CD4-positive, alpha-beta T cell (primary cell): ENCODE results near the gene SUCO. TPM values are rescaled to one million over a fixed set of nuclear protein-coding genes. Genes with fewer than 3 reads are reported as not detected.
"Not testable (repeated sequence)": the region's sequence is repeated elsewhere in the genome, so short reads cannot be mapped to it uniquely, and the experiment has no call there.

ENCODE experiments used
- ATAC-seq: fragments of 200-7000 bp; cut with Tn5 transposase; one replicate; pipeline ENCODE4 v1.10.0; 2022; ENCODE audit warnings: mild to moderate bottlenecking; ENCODE audit not compliant: poor library complexity
- CTCF ChIA-PET: fragments of 350-600 bp; sonication (Branson Sonifier 250); formaldehyde crosslinking; loops from one replicate; lab custom pipeline; 2021; ENCODE audit warnings: antibody characterized with exemption, inconsistent platforms; lab: Charles Lee
- POLR2A ChIA-PET: fragments of 350-600 bp; sonication (Branson Sonifier 250); formaldehyde crosslinking; loops from one replicate; lab custom pipeline; 2021; ENCODE audit warnings: antibody characterized with exemption, inconsistent platforms; lab: Charles Lee
- DNase-seq, 14 experiments: peaks; one replicate each; pipeline ENCODE4 v3.0.0-alpha.2; 2013 to 2020; ENCODE audit warnings: mixed read lengths in 2 of 14
- H3K27ac ChIP-seq, 2 donors: one replicate each; pipeline versions ENCODE4 v1.5.1 to v1.7.0; 2013; ENCODE audit warnings: low read length in 2 of 2, low read depth in 1 of 2, mild to moderate bottlenecking in 1 of 2
- H3K27me3 ChIP-seq, 2 experiments: 1 replicate in 1 of 2; 2 replicates in 1 of 2; pipeline versions ENCODE4 v1.6.1 to v1.7.0; 2013; ENCODE audit warnings: low read length in 2 of 2, control low read depth in 1 of 2, mild to moderate bottlenecking in 1 of 2, moderate library complexity in 1 of 2; ENCODE audit not compliant: insufficient read depth in 2 of 2, control insufficient read depth in 1 of 2
- H3K36me3 ChIP-seq: one replicate; pipeline ENCODE4 v1.6.1; 2013; ENCODE audit warnings: low read length, control low read depth; ENCODE audit not compliant: insufficient read depth
- H3K4me1 ChIP-seq: one replicate; pipeline ENCODE4 v1.6.1; 2013; ENCODE audit warnings: low read length, control low read depth; ENCODE audit not compliant: insufficient read depth
- H3K4me3 ChIP-seq: one replicate; pipeline ENCODE4 v1.5.1; 2013; ENCODE audit warnings: mild to moderate bottlenecking, low read length, moderate library complexity
- H3K9me3 ChIP-seq, 2 experiments: 1 replicate in 1 of 2; 2 replicates in 1 of 2; pipeline versions ENCODE4 v1.6.1 to v1.7.0; 2013; ENCODE audit warnings: low read length in 2 of 2, mild to moderate bottlenecking in 2 of 2, control low read depth in 1 of 2, moderate library complexity in 1 of 2; ENCODE audit not compliant: control insufficient read depth in 1 of 2, insufficient read depth in 1 of 2
- H3K27ac Mint-ChIP-seq: one replicate; pipeline ENCODE4 v1.8.0; 2020; ENCODE audit warnings: mixed read lengths
- H3K27me3 Mint-ChIP-seq: one replicate; pipeline ENCODE4 v1.8.0; 2021; ENCODE audit warnings: mixed read lengths
- H3K36me3 Mint-ChIP-seq: one replicate; pipeline ENCODE4 v1.8.0; 2021; ENCODE audit warnings: low read depth, mixed read lengths
- H3K4me1 Mint-ChIP-seq: one replicate; pipeline ENCODE4 v1.8.0; 2021; ENCODE audit warnings: low read depth, mixed read lengths
- H3K4me3 Mint-ChIP-seq: one replicate; pipeline ENCODE4 v1.8.0; 2020; ENCODE audit warnings: mild to moderate bottlenecking, mixed read lengths
- H3K9me3 Mint-ChIP-seq: one replicate; pipeline ENCODE4 v1.8.0; 2020; ENCODE audit warnings: mixed read lengths
- intact Hi-C, 2 experiments: fragments of 100-400 bp; cut with DNase I in 1 of 2; cut with micrococcal nuclease in 1 of 2; formaldehyde crosslinking; loops; one replicate each; pipeline versions ENCODE4 v1.15.1 to v1.9.0; 2023 to 2025; cut with DNase I, micrococcal nuclease
- total RNA-seq, 174 experiments: library from RNA in 2 of 174; stranded (reverse) in 2 of 174; gene quantifications; one replicate each; pipeline ENCODE4 v1.2.3 and lab custom pipeline; 2021 to 2026
- TF ChIP-seq, protein P1 (sequence below): fragments of 200-600 bp; IDR thresholded peaks from one replicate; pipeline ENCODE4 v1.8.0; 2022; ENCODE audit warnings: antibody characterized with exemption, mild to moderate bottlenecking

Gene SUCO
- total RNA-seq, 2 experiments from 2014 or later: 93.1 to 104 TPM

- TF ChIP-seq, protein P1, sequence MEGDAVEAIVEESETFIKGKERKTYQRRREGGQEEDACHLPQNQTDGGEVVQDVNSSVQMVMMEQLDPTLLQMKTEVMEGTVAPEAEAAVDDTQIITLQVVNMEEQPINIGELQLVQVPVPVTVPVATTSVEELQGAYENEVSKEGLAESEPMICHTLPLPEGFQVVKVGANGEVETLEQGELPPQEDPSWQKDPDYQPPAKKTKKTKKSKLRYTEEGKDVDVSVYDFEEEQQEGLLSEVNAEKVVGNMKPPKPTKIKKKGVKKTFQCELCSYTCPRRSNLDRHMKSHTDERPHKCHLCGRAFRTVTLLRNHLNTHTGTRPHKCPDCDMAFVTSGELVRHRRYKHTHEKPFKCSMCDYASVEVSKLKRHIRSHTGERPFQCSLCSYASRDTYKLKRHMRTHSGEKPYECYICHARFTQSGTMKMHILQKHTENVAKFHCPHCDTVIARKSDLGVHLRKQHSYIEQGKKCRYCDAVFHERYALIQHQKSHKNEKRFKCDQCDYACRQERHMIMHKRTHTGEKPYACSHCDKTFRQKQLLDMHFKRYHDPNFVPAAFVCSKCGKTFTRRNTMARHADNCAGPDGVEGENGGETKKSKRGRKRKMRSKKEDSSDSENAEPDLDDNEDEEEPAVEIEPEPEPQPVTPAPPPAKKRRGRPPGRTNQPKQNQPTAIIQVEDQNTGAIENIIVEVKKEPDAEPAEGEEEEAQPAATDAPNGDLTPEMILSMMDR: no peak
- POLR2A ChIA-PET: interaction anchor here (0.7 to 0.9 kb wide), 2 partner anchors 10 to 69 kb away, joined by 3 read pairs; no protein-coding TSS in a partner anchor
- H3K4me1 Mint-ChIP-seq: peaks cover 13% of the 10 kb centered on the region
- no peaks in the 10 kb centered on the region for H3K27me3 Mint-ChIP-seq
- no peaks in the 10 kb centered on the region for H3K27me3 ChIP-seq
- H3K36me3 ChIP-seq: peaks cover 37% of the 10 kb centered on the region
- H3K4me3 ChIP-seq: no peak overlapping the region
- CTCF ChIA-PET: no interaction called here
- ATAC-seq (no peak), DNase-seq (peak in 2 of 14 experiments; percentile 32 to 48)
- H3K36me3 Mint-ChIP-seq: peaks cover 87% of the 10 kb centered on the region
- intact Hi-C loops: no loop called here
- H3K4me3 Mint-ChIP-seq: no peak overlapping the region
- no peaks in the 10 kb centered on the region for H3K9me3 ChIP-seq
- H3K27ac ChIP-seq: no peak overlapping the region
- peak overlapping the region; percentile 40 for H3K27ac Mint-ChIP-seq
- no peaks in the 10 kb centered on the region for H3K9me3 Mint-ChIP-seq
- no peaks in the 10 kb centered on the region for H3K4me1 ChIP-seq
Observed at GRCh38 chr1:172588296-172589291, 55.6 kb downstream of the SUCO start.

DNA sequence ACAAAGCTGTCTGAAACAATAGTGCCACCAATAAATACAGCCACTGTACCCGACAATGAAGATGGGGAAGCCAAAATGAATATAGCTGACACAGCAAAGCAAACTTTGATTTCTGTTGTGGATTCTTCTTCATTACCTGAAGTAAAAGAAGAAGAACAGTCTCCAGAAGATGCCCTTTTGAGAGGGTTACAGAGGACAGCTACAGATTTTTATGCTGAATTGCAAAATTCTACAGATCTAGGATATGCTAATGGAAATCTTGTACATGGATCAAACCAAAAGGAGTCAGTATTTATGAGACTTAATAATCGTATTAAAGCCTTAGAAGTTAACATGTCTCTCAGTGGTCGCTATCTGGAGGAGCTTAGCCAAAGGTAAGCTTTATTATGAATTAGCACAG, 56.6 kb downstream of the SUCO start:
- Mint-ChIP-seq H3K27ac (peak overlapping the region; percentile 40), H3K4me1 (peaks cover 19% of the 10 kb centered on the region), H3K9me3 (no peaks in the 10 kb centered on the region), H3K4me3 (no peak overlapping the region), H3K36me3 (peaks cover 90% of the 10 kb centered on the region), H3K27me3 (no peaks in the 10 kb centered on the region)
- Histone ChIP-seq H3K4me1 (no peaks in the 10 kb centered on the region), H3K36me3 (peaks cover 38% of the 10 kb centered on the region), H3K9me3 (no peaks in the 10 kb centered on the region), H3K27me3 (no peaks in the 10 kb centered on the region), H3K4me3 (no peak overlapping the region), H3K27ac (no peak overlapping the region)
- TF ChIP-seq, protein P1: no peak
- POLR2A ChIA-PET: interaction anchor here (0.7 to 1.0 kb wide), 3 partner anchors 11 to 70 kb away, joined by 3 read pairs; no protein-coding TSS in a partner anchor
- intact Hi-C loops: no loop called here
- CTCF ChIA-PET: no interaction called here
- ATAC-seq (no peak), DNase-seq (no peak)

- H3K9me3 ChIP-seq, H3K4me3 ChIP-seq, POLR2A ChIA-PET, H3K27ac Mint-ChIP-seq, CTCF ChIA-PET, H3K27me3 Mint-ChIP-seq, H3K27ac ChIP-seq, H3K27me3 ChIP-seq, DNase-seq, ATAC-seq, H3K4me1 ChIP-seq, intact Hi-C loops, H3K9me3 Mint-ChIP-seq, H3K4me3 Mint-ChIP-seq: not testable (repeated sequence)
- peaks cover 94% of the 10 kb centered on the region for H3K36me3 Mint-ChIP-seq
- peaks cover 33% of the 10 kb centered on the region for H3K4me1 Mint-ChIP-seq
- peaks cover 36% of the 10 kb centered on the region for H3K36me3 ChIP-seq
Observed at GRCh38 chr1:172591429-172591828, 58.5 kb downstream of the SUCO start.

GRCh38 chr1:172595066-172595465, 62.1 kb downstream of the SUCO start:
- POLR2A ChIA-PET, H3K27ac ChIP-seq, H3K27me3 Mint-ChIP-seq, H3K4me3 ChIP-seq, DNase-seq, H3K4me1 ChIP-seq, H3K27me3 ChIP-seq, H3K4me3 Mint-ChIP-seq, ATAC-seq, H3K9me3 Mint-ChIP-seq, H3K27ac Mint-ChIP-seq, H3K9me3 ChIP-seq, intact Hi-C loops: not testable (repeated sequence)
- peaks cover 42% of the 10 kb centered on the region for H3K36me3 ChIP-seq
- H3K36me3 Mint-ChIP-seq: peaks cover 90% of the 10 kb centered on the region
- CTCF ChIA-PET: interaction anchor here (1.2 kb wide), 1 partner anchor 9 kb away, joined by 3 read pairs; no protein-coding TSS in a partner anchor
- H3K4me1 Mint-ChIP-seq: peaks cover 28% of the 10 kb centered on the region

DNA sequence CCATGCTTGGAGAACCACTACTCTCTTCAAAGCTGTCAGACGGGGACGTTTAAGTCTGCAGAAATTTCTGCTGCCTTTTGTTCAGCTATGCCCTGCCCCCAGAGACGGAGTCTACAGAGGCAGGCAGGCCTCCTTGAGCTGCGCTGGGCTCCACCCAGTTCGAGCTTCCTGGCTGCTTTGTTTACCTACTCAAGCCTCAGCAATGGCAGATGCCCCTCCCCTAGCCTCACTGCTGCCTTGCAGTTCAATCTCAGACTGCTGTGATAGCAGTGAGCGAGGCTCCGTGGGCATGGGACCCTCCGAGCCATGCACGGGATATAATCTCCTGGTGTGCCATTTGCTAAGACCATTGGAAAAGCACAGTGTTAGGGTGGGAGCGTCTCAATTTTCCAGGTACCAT, 63.8 kb downstream of the SUCO start:
- H3K27ac Mint-ChIP-seq, ATAC-seq, intact Hi-C loops, POLR2A ChIA-PET, H3K27me3 Mint-ChIP-seq, H3K4me1 ChIP-seq, H3K4me3 Mint-ChIP-seq, H3K27me3 ChIP-seq, H3K4me3 ChIP-seq, H3K27ac ChIP-seq, H3K9me3 ChIP-seq, CTCF ChIA-PET, H3K9me3 Mint-ChIP-seq: not testable (repeated sequence)
- peaks cover 48% of the 10 kb centered on the region for H3K36me3 ChIP-seq
- H3K36me3 Mint-ChIP-seq: peaks cover 90% of the 10 kb centered on the region
- peaks cover 28% of the 10 kb centered on the region for H3K4me1 Mint-ChIP-seq
- peak in 5 of 14 experiments; percentile 3 to 24 (median 4) for DNase-seq
